ENCODE results near the gene NT5C2.
A peak's percentile ranks its signal among the peaks of the same experiment; 100 is the strongest.
"Not testable (repeated sequence)": the region's sequence is repeated elsewhere in the genome, so short reads cannot be mapped to it uniquely, and the experiment has no call there.

The NT5C2 gene

GRCh38 chr10:103224721-103225120 is 31.6 kb upstream of the NT5C2 start:
- not testable (repeated sequence) for DNase-seq (ENCODE audit: low read depth, low spot score); H3K4me1 ChIP-seq (ENCODE audit: control insufficient read depth, insufficient read depth, low read length); H3K27me3 ChIP-seq (ENCODE audit: control insufficient read depth, insufficient read depth, low read length); H3K36me3 ChIP-seq (ENCODE audit: control insufficient read depth, insufficient read depth, low read length); H3K9me3 ChIP-seq (ENCODE audit: control insufficient read depth, insufficient read depth, low read length); H3K27ac ChIP-seq (ENCODE audit: low read length); H3K4me3 ChIP-seq (ENCODE audit: low read length)
- no CpG with 5 or more reads among the region's 5 CpGs for WGBS (ENCODE audit: insufficient coverage, insufficient read length)

GRCh38 chr10:103224133-103224532 is 31.1 kb upstream of the NT5C2 start:
- no CpG with 5 or more reads among the region's 4 CpGs for WGBS (ENCODE audit: insufficient coverage, insufficient read length)
- Histone ChIP-seq H3K27ac (ENCODE audit: low read length) (no peak overlapping the region), H3K4me1 (ENCODE audit: control insufficient read depth, insufficient read depth, low read length) (no peaks in the 10 kb centered on the region), H3K27me3 (ENCODE audit: control insufficient read depth, insufficient read depth, low read length) (no peaks in the 10 kb centered on the region), H3K36me3 (ENCODE audit: control insufficient read depth, insufficient read depth, low read length) (no peaks in the 10 kb centered on the region), H3K9me3 (ENCODE audit: control insufficient read depth, insufficient read depth, low read length) (peaks cover 2% of the 10 kb centered on the region), H3K4me3 (ENCODE audit: low read length) (no peak overlapping the region)
- no peak for DNase-seq (ENCODE audit: low read depth, low spot score)

GRCh38 chr10:103216362-103216761 is 23.3 kb upstream of the NT5C2 start:
- not testable (repeated sequence) for DNase-seq (ENCODE audit: low read depth, low spot score); H3K4me3 ChIP-seq (ENCODE audit: low read length); H3K36me3 ChIP-seq (ENCODE audit: control insufficient read depth, insufficient read depth, low read length); H3K27ac ChIP-seq (ENCODE audit: low read length); H3K4me1 ChIP-seq (ENCODE audit: control insufficient read depth, insufficient read depth, low read length); H3K27me3 ChIP-seq (ENCODE audit: control insufficient read depth, insufficient read depth, low read length); H3K9me3 ChIP-seq (ENCODE audit: control insufficient read depth, insufficient read depth, low read length)
- WGBS (ENCODE audit: insufficient coverage, insufficient read length): no CpG with 5 or more reads among the region's 4 CpGs

GRCh38 chr10:103215601-103216000 is 22.5 kb upstream of the NT5C2 start:
- no peaks in the 10 kb centered on the region for H3K9me3 ChIP-seq (ENCODE audit: control insufficient read depth, insufficient read depth, low read length)
- no peaks in the 10 kb centered on the region for H3K36me3 ChIP-seq (ENCODE audit: control insufficient read depth, insufficient read depth, low read length)
- no peak overlapping the region for H3K27ac ChIP-seq (ENCODE audit: low read length)
- H3K27me3 ChIP-seq (ENCODE audit: control insufficient read depth, insufficient read depth, low read length): no peaks in the 10 kb centered on the region
- no CpG with 5 or more reads among the region's 5 CpGs for WGBS (ENCODE audit: insufficient coverage, insufficient read length)
- H3K4me1 ChIP-seq (ENCODE audit: control insufficient read depth, insufficient read depth, low read length): peaks cover 2% of the 10 kb centered on the region; the same call in 1 of the 2 replicates
- DNase-seq (ENCODE audit: low read depth, low spot score): no peak
- H3K4me3 ChIP-seq (ENCODE audit: low read length): no peak overlapping the region

- H3K9me3 ChIP-seq (ENCODE audit: control insufficient read depth, insufficient read depth, low read length): not testable (repeated sequence)
- no CpG with 5 or more reads among the region's 4 CpGs for WGBS (ENCODE audit: insufficient coverage, insufficient read length)
Observed at GRCh38 chr10:103210262-103210661, 17.2 kb upstream of the NT5C2 start.

GRCh38 chr10:103207643-103208042 is 14.6 kb upstream of the NT5C2 start:
- not testable (repeated sequence) for H3K4me3 ChIP-seq (ENCODE audit: low read length); H3K4me1 ChIP-seq (ENCODE audit: control insufficient read depth, insufficient read depth, low read length); H3K9me3 ChIP-seq (ENCODE audit: control insufficient read depth, insufficient read depth, low read length); H3K36me3 ChIP-seq (ENCODE audit: control insufficient read depth, insufficient read depth, low read length); DNase-seq (ENCODE audit: low read depth, low spot score); H3K27ac ChIP-seq (ENCODE audit: low read length); H3K27me3 ChIP-seq (ENCODE audit: control insufficient read depth, insufficient read depth, low read length)
- WGBS (ENCODE audit: insufficient coverage, insufficient read length): no CpG with 5 or more reads among the region's 3 CpGs

More at GRCh38 chr10:103210262-103210661, 17.2 kb upstream of the NT5C2 start:
- not testable (repeated sequence) for H3K27ac ChIP-seq (ENCODE audit: low read length); H3K36me3 ChIP-seq (ENCODE audit: control insufficient read depth, insufficient read depth, low read length); H3K27me3 ChIP-seq (ENCODE audit: control insufficient read depth, insufficient read depth, low read length); H3K4me3 ChIP-seq (ENCODE audit: low read length); DNase-seq (ENCODE audit: low read depth, low spot score); H3K4me1 ChIP-seq (ENCODE audit: control insufficient read depth, insufficient read depth, low read length)

GRCh38 chr10:103207141-103207540 is 14.1 kb upstream of the NT5C2 start:
- peaks cover 5% of the 10 kb centered on the region; the same call in 1 of the 2 replicates for H3K4me1 ChIP-seq (ENCODE audit: control insufficient read depth, insufficient read depth, low read length)
- no peaks in the 10 kb centered on the region for H3K36me3 ChIP-seq (ENCODE audit: control insufficient read depth, insufficient read depth, low read length)
- H3K4me3 ChIP-seq (ENCODE audit: low read length): no peak overlapping the region
- DNase-seq (ENCODE audit: low read depth, low spot score): no peak
- no CpG with 5 or more reads among the region's 2 CpGs for WGBS (ENCODE audit: insufficient coverage, insufficient read length)
- H3K27ac ChIP-seq (ENCODE audit: low read length): no peak overlapping the region
- H3K9me3 ChIP-seq (ENCODE audit: control insufficient read depth, insufficient read depth, low read length): no peaks in the 10 kb centered on the region; the same call in 1 of the 2 replicates
- H3K27me3 ChIP-seq (ENCODE audit: control insufficient read depth, insufficient read depth, low read length): no peaks in the 10 kb centered on the region

GRCh38 chr10:103206715-103207114 is 13.6 kb upstream of the NT5C2 start:
- H3K36me3 ChIP-seq (ENCODE audit: control insufficient read depth, insufficient read depth, low read length); H3K27me3 ChIP-seq (ENCODE audit: control insufficient read depth, insufficient read depth, low read length); H3K4me1 ChIP-seq (ENCODE audit: control insufficient read depth, insufficient read depth, low read length); H3K9me3 ChIP-seq (ENCODE audit: control insufficient read depth, insufficient read depth, low read length); H3K27ac ChIP-seq (ENCODE audit: low read length); H3K4me3 ChIP-seq (ENCODE audit: low read length); DNase-seq (ENCODE audit: low read depth, low spot score): not testable (repeated sequence)
- no CpG with 5 or more reads among the region's 3 CpGs for WGBS (ENCODE audit: insufficient coverage, insufficient read length)

- not testable (repeated sequence) for H3K4me3 ChIP-seq (ENCODE audit: low read length); H3K4me1 ChIP-seq (ENCODE audit: control insufficient read depth, insufficient read depth, low read length); H3K27me3 ChIP-seq (ENCODE audit: control insufficient read depth, insufficient read depth, low read length); H3K9me3 ChIP-seq (ENCODE audit: control insufficient read depth, insufficient read depth, low read length); DNase-seq (ENCODE audit: low read depth, low spot score); H3K36me3 ChIP-seq (ENCODE audit: control insufficient read depth, insufficient read depth, low read length); H3K27ac ChIP-seq (ENCODE audit: low read length)
- no CpG with 5 or more reads among the region's 4 CpGs for WGBS (ENCODE audit: insufficient coverage, insufficient read length)
Observed at GRCh38 chr10:103205401-103205800, 12.3 kb upstream of the NT5C2 start.

- Histone ChIP-seq H3K4me3 (ENCODE audit: low read length) (no peak overlapping the region), H3K4me1 (ENCODE audit: control insufficient read depth, insufficient read depth, low read length) (peaks cover 5% of the 10 kb centered on the region; the same call in 1 of the 2 replicates), H3K27me3 (ENCODE audit: control insufficient read depth, insufficient read depth, low read length) (no peaks in the 10 kb centered on the region), H3K9me3 (ENCODE audit: control insufficient read depth, insufficient read depth, low read length) (no peaks in the 10 kb centered on the region), H3K27ac (ENCODE audit: low read length) (peak overlapping the region; percentile 49), H3K36me3 (ENCODE audit: control insufficient read depth, insufficient read depth, low read length) (no peaks in the 10 kb centered on the region)
- WGBS (ENCODE audit: insufficient coverage, insufficient read length): no CpG with 5 or more reads among the region's 8 CpGs
- DNase-seq (ENCODE audit: low read depth, low spot score): peak; percentile 96
Observed at GRCh38 chr10:103204353-103205255, 11.5 kb upstream of the NT5C2 start.

- no peaks in the 10 kb centered on the region for H3K27me3 ChIP-seq (ENCODE audit: control insufficient read depth, insufficient read depth, low read length)
- no peaks in the 10 kb centered on the region for H3K9me3 ChIP-seq (ENCODE audit: control insufficient read depth, insufficient read depth, low read length)
- H3K4me3 ChIP-seq (ENCODE audit: low read length): no peak overlapping the region
- no CpG with 5 or more reads among the region's 3 CpGs for whole genome bisulfite sequencing (ENCODE audit: insufficient coverage, insufficient read length)
- H3K27ac ChIP-seq (ENCODE audit: low read length): no peak overlapping the region
- no peak for DNase-seq (ENCODE audit: low read depth, low spot score)
- H3K4me1 ChIP-seq (ENCODE audit: control insufficient read depth, insufficient read depth, low read length): peaks cover 5% of the 10 kb centered on the region; the same call in 1 of the 2 replicates
- H3K36me3 ChIP-seq (ENCODE audit: control insufficient read depth, insufficient read depth, low read length): no peaks in the 10 kb centered on the region
Observed at GRCh38 chr10:103203466-103203865, 10.4 kb upstream of the NT5C2 start.

Measured in iPS DF 6.9 (cell line).